Endothelial cell of coronary artery (primary cell): ENCODE data around the gene NES. TPM values are rescaled to one million over a fixed set of nuclear protein-coding genes. Genes with fewer than 3 reads are reported as not detected.

Experiments used
- total RNA-seq: library from RNA; depleted of rRNA; stranded (reverse); fragments of >200 nt; gene quantifications from 2 replicates; pipeline ENCODE4 v1.2.3, GENCODE V29; 2014

NES gene
- 127 and 255 TPM in 2 replicates for total RNA-seq

GRCh38 chr1:156676820-156677615, at the start of gene NES:
Gene NES (minus strand): TSS chr1:156677407. CDS start chr1:156677264, 143 bp downstream.

GRCh38 chr1:156705321-156705917, 28.2 kb upstream of the NES start, which contains the start of gene CRABP2:
Gene CRABP2 (minus strand): TSS chr1:156705583. CDS start chr1:156705446, 137 bp downstream.

DNA sequence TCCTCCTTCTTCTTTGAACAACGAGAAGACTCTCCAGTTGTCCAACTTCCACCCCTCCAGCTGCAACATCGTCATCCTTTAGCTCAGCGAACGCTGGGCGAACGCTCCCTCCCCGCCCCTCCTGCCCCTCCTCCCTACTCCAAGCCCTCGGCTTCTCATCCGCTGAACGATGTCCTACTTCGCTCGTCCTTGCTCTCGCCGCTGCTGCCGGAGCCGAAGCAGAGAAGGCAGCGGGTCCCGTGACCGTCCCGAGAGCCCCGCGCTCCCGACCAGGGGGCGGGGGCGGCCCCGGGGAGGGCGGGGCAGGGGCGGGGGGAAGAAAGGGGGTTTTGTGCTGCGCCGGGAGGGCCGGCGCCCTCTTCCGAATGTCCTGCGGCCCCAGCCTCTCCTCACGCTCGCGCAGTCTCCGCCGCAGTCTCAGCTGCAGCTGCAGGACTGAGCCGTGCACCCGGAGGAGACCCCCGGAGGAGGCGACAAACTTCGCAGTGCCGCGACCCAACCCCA, 35.4 kb downstream of the NES start, which contains the start of gene BCAN:
Gene BCAN (plus strand): TSS at position 357 of the 504 bp plus-strand sequence. CDS start 3,938 bp downstream, outside the sequence.

GRCh38 chr1:156618853-156619581, 58.2 kb downstream of the NES start, which contains the start of gene HAPLN2:
Gene HAPLN2 (plus strand): TSS chr1:156619415. CDS start chr1:156623491, 4,076 bp downstream.

Other genes starting within 250 kb of the NES start
- gene MEF2D, start 176.6 kb downstream of the NES start, total RNA-seq: 4.2 and 6.7 TPM in 2 replicates
- gene IQGAP3, start 104.8 kb downstream of the NES start, total RNA-seq: 8.9 and 16.7 TPM in 2 replicates
- not detected in 2 replicates for gene TTC24, start 97.7 kb downstream of the NES start, total RNA-seq
- 69.4 and 102 TPM in 2 replicates for gene NAXE, start 85.6 kb downstream of the NES start, total RNA-seq
- 19.8 and 22.2 TPM in 2 replicates for gene GPATCH4, start 75.9 kb downstream of the NES start, total RNA-seq
- gene HAPLN2, start 58.0 kb downstream of the NES start, total RNA-seq: not detected in 2 replicates
- gene BCAN, start 35.3 kb downstream of the NES start, total RNA-seq: not detected in 2 replicates
- 0.09 TPM in 2 replicates for gene CRABP2, start 28.2 kb upstream of the NES start, total RNA-seq
- 5.8 and 9.7 TPM in 2 replicates for gene METTL25B, start 51.1 kb upstream of the NES start, total RNA-seq
- 8.2 and 8.6 TPM in 2 replicates for gene ISG20L2, start 51.4 kb upstream of the NES start, total RNA-seq
- gene MRPL24, start 63.7 kb upstream of the NES start, total RNA-seq: 60.2 and 62.1 TPM in 2 replicates
- gene HDGF, start 74.3 kb upstream of the NES start, total RNA-seq: 171 and 213 TPM in 2 replicates
- 12.5 and 14.5 TPM in 2 replicates for gene PRCC, start 90.1 kb upstream of the NES start, total RNA-seq
- 0.09 and 0.19 TPM in 2 replicates for gene SH2D2A, start 139.4 kb upstream of the NES start, total RNA-seq
- gene INSRR, start 181.7 kb upstream of the NES start, total RNA-seq: not detected in 2 replicates
- not detected in 2 replicates for gene NTRK1, start 183.5 kb upstream of the NES start, total RNA-seq
- gene PEAR1, start 216.3 kb upstream of the NES start, total RNA-seq: 11.5 and 23.2 TPM in 2 replicates
- 0.36 TPM in 1 of 2 replicates, not detected in the other for gene LRRC71, start 243.2 kb upstream of the NES start, total RNA-seq